Transverse colon (tissue), 4 donors: ENCODE data around the gene TRPC3. TPM values are rescaled to one million over a fixed set of nuclear protein-coding genes. Genes with fewer than 3 reads are reported as not detected.

Source experiments
- DNase-seq: peaks from one replicate; pipeline ENCODE4 v3.0.0-alpha.2; 2019
- H3K27ac ChIP-seq, 4 donors: fragments of 200-600 bp; sonication (generic); 2 replicates each; pipeline ENCODE4 v1.5.1; 2016 to 2018; ENCODE audit warnings: inconsistent platforms in 4 of 4
- H3K27me3 ChIP-seq: fragments of 200-600 bp; sonication (generic); 2 replicates; pipeline ENCODE4 v1.5.1; 2017; ENCODE audit warnings: inconsistent platforms
- H3K36me3 ChIP-seq, 4 donors: fragments of 200-600 bp; sonication (generic); 2 replicates each; pipeline ENCODE4 v1.5.1; 2017 to 2019; ENCODE audit warnings: inconsistent platforms in 4 of 4
- H3K4me1 ChIP-seq, 4 donors: fragments of 200-600 bp; sonication (generic); 2 replicates each; pipeline ENCODE4 v1.5.1; 2017 to 2020; ENCODE audit warnings: inconsistent platforms in 4 of 4
- H3K4me3 ChIP-seq, 4 donors: fragments of 200-600 bp; sonication (generic); 1 replicate in 1 of 4; 2 replicates in 3 of 4; pipeline versions ENCODE4 v1.5.1 to v1.6.1; 2017 to 2019; ENCODE audit warnings: inconsistent platforms in 4 of 4
- H3K9me3 ChIP-seq, 2 donors: fragments of 200-600 bp; sonication (generic); 2 replicates each; pipeline ENCODE4 v1.5.1; 2017 to 2019; ENCODE audit warnings: inconsistent platforms in 2 of 2
- CTCF ChIP-seq, 5 experiments: fragments of 200-600 bp in 3 of 5; fragments of 450-650 bp in 2 of 5; sonication (generic) in 3 of 5; IDR thresholded peaks; 1 replicate in 2 of 5; 2 replicates in 3 of 5; pipeline ENCODE4 v1.5.1; 2016 to 2017; ENCODE audit warnings: antibody characterized with exemption in 5 of 5, inconsistent platforms in 3 of 5, mild to moderate bottlenecking in 2 of 5, moderate library complexity in 1 of 5
- EP300 ChIP-seq: sonication (generic); formaldehyde crosslinking; IDR thresholded peaks from one replicate; pipeline ENCODE4 v1.6.1; 2017; ENCODE audit warnings: antibody characterized with exemption, low read depth
- POLR2A ChIP-seq: fragments of 450-650 bp; IDR thresholded peaks from one replicate; pipeline ENCODE4 v1.6.1; 2016; ENCODE audit warnings: antibody characterized with exemption, mild to moderate bottlenecking, moderate library complexity
- POLR2AphosphoS5 ChIP-seq, 3 donors: sonication (generic); formaldehyde crosslinking; IDR thresholded peaks; one replicate each; pipeline ENCODE4 v1.6.1; 2016; ENCODE audit warnings: antibody characterized with exemption in 3 of 3
- WGBS, 2 donors: methylation state at CpG; one replicate each; pipeline ENCODE4 v1.1.5; 2018; ENCODE audit warnings: low coverage in 1 of 2; 5-methylcytosine and 5-hydroxymethylcytosine counted together
- in situ Hi-C, 4 donors: fragments of 200-750 bp; cut with MboI; loops; one replicate each; pipeline versions ENCODE4 v1.15.0 to v1.15.1; 2017; ENCODE audit warnings: low sequenced_read_pairs in 3 of 4, low pct_ligation_motif_present in 1 of 4, low pct_unique_long_range_greater_than_20kb in 1 of 4
- intact Hi-C: fragments of 100-400 bp; cut with DNase I; formaldehyde crosslinking; loops from one replicate; pipeline ENCODE4 v1.15.1; 2023; ENCODE audit warnings: low total_unique reads
- total RNA-seq, 4 donors: library from RNA; depleted of rRNA; stranded (reverse); fragments of >200 nt; gene quantifications; one replicate each; pipeline ENCODE4 v1.1.0, GENCODE V29; 2016

The TRPC3 gene
- total RNA-seq, 4 donors from 2014 or later, result 1.1 to 3.4 (median 1.7) TPM; not detected in 1

- Histone ChIP-seq H3K36me3 (peaks cover 0 to 6% (median 0%) of the 10 kb centered on the region in 4 donors), H3K27me3 (no peaks in the 10 kb centered on the region), H3K4me3 (peak within 1 kb of the TSS; percentile 70 to 85 (median 77)), H3K4me1 (peaks cover 0 to 11% (median 9%) of the 10 kb centered on the region in 4 donors), H3K27ac (peak within 1 kb of the TSS; percentile 92 to 95 (median 93)), H3K9me3 (no peaks in the 10 kb centered on the region)
- TF ChIP-seq POLR2AphosphoS5 (IDR thresholded peaks at IDR 0.05) (peak; percentile 87 to 90 (median 90)), EP300 (no peak), POLR2A (peak; percentile 76), CTCF (IDR thresholded peaks at IDR 0.05) (no peak)
- in situ Hi-C loops (no loop called here), intact Hi-C loops (loop anchor here (5.0 kb wide), 1 partner anchor 43 kb away; no protein-coding TSS in a partner anchor)
- DNase-seq, result peak; percentile 99
- WGBS, 2 donors, result 0 to 7% methylated on average over 2 to 40 of the region's 58 CpGs
Measured at GRCh38 chr4:121869841-121870822, 81.7 kb downstream of the TRPC3 start, which contains the start of gene BBS7. Gene BBS7 (minus strand): TSS chr4:121870474. CDS start chr4:121870313, 161 bp downstream.

DNA sequence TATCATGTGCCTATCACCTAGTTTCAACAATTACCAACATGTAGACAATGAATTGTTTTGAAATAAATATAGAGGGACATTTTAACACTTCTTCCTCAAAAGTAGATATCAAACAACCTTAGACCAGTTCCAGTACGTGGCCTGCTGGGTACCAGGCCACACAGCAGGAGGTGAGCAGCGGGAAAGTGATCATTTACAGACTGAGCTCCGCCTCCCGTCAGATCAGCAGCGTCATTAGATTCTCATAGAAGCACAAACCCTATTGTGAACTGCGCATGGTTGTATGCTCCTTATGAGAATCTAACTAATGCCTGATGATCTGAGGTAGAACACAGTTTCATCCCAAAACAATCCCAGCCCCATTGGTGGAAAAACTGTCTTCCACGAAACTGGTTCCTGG, 88.1 kb downstream of the TRPC3 start:
- in situ Hi-C loops, result no loop called here
- intact Hi-C loops, result no loop called here
- Histone ChIP-seq H3K4me1 (no peaks in the 10 kb centered on the region), H3K27ac (no peak overlapping the region), H3K27me3 (no peaks in the 10 kb centered on the region), H3K4me3 (no peak overlapping the region), H3K9me3 (no peaks in the 10 kb centered on the region), H3K36me3 (peaks cover 0 to 6% (median 0%) of the 10 kb centered on the region in 4 donors)
- no peak for DNase-seq
- WGBS, 2 donors, result 89% methylated on average over 7 of the region's 7 CpGs; no CpG with 5 or more reads in 1 of the 2 donors
- TF ChIP-seq EP300 (no peak), CTCF (IDR thresholded peaks at IDR 0.05) (no peak), POLR2AphosphoS5 (IDR thresholded peaks at IDR 0.05) (no peak), POLR2A (no peak)

GRCh38 chr4:121861426-121861825, 90.4 kb downstream of the TRPC3 start:
- intact Hi-C loops, result no loop called here
- Histone ChIP-seq H3K36me3 (peaks cover 0 to under 1% (median 0%) of the 10 kb centered on the region in 4 donors), H3K9me3 (no peaks in the 10 kb centered on the region)

More at GRCh38 chr4:121861426-121861825, 90.4 kb downstream of the TRPC3 start:
- Histone ChIP-seq H3K4me1 (no peaks in the 10 kb centered on the region), H3K27me3 (no peaks in the 10 kb centered on the region), H3K27ac (no peak overlapping the region), H3K4me3 (no peak overlapping the region)
- WGBS, 2 donors, result 55 to 78% methylated on average over 2 of the region's 2 CpGs
- in situ Hi-C loops, result no loop called here
- peak; percentile 12 for DNase-seq
- TF ChIP-seq CTCF (IDR thresholded peaks at IDR 0.05) (no peak), POLR2AphosphoS5 (IDR thresholded peaks at IDR 0.05) (no peak), POLR2A (no peak), EP300 (no peak)
